WTC11 (cell line): ENCODE results near the gene IFRD2. TPM values are rescaled to one million over a fixed set of nuclear protein-coding genes. Genes with fewer than 3 reads are reported as not detected.

Experiments used
- ATAC-seq: fragments of 200-7000 bp; cut with Tn5 transposase; 2 replicates; pipeline ENCODE4 v1.10.0; 2021; ENCODE audit warnings: mild to moderate bottlenecking, moderate library complexity
- CTCF ChIA-PET: fragments of 300-600 bp; sonication (Branson Sonifier 250); formaldehyde crosslinking; loops from one replicate; lab custom pipeline; 2021; ENCODE audit warnings: antibody characterized with exemption; lab: Charles Lee
- POLR2A ChIA-PET: fragments of 350-600 bp; sonication (Branson Sonifier 250); formaldehyde crosslinking; loops from one replicate; lab custom pipeline; 2021; ENCODE audit warnings: antibody characterized with exemption; lab: Charles Lee
- DNase-seq: peaks from one replicate; pipeline ENCODE4 v3.0.0; 2021; ENCODE audit warnings: low spot score
- H3K27ac Mint-ChIP-seq: 2 replicates; pipeline ENCODE4 v1.8.0; 2021; ENCODE audit warnings: mixed read lengths
- H3K27me3 Mint-ChIP-seq: 2 replicates; pipeline ENCODE4 v1.8.0; 2021; ENCODE audit warnings: low read depth, mild to moderate bottlenecking, moderate library complexity, mixed read lengths
- H3K36me3 Mint-ChIP-seq: 2 replicates; pipeline ENCODE4 v1.8.0; 2021; ENCODE audit warnings: mixed read lengths
- H3K4me1 Mint-ChIP-seq: 2 replicates; pipeline ENCODE4 v1.8.0; 2022; ENCODE audit warnings: mixed read lengths
- H3K4me3 Mint-ChIP-seq: 2 replicates; pipeline ENCODE4 v1.8.0; 2021; ENCODE audit warnings: mild to moderate bottlenecking, moderate library complexity, mixed read lengths
- H3K9me3 Mint-ChIP-seq: 2 replicates; pipeline ENCODE4 v1.8.0; 2021; ENCODE audit warnings: mixed read lengths
- ATF1 ChIP-seq: sonication (generic); formaldehyde crosslinking; IDR thresholded peaks from 2 replicates; pipeline ENCODE4 v1.8.1; 2023; ENCODE audit warnings: mild to moderate bottlenecking, moderate library complexity, missing genetic modification reagents
- ATF2 ChIP-seq: sonication (generic); formaldehyde crosslinking; IDR thresholded peaks from 2 replicates; pipeline ENCODE4 v1.8.1; 2022; ENCODE audit warnings: low read depth, missing genetic modification reagents, borderline replicate concordance
- CREM ChIP-seq: sonication (generic); formaldehyde crosslinking; IDR thresholded peaks from 2 replicates; pipeline ENCODE4 v1.8.1; 2022; ENCODE audit warnings: mild to moderate bottlenecking, missing genetic modification reagents, moderate library complexity
- CTCF ChIP-seq: fragments of 200-600 bp; IDR thresholded peaks from 2 replicates; pipeline ENCODE4 v1.8.0; 2022; ENCODE audit warnings: antibody characterized with exemption
- EMX1 ChIP-seq: fragments of 250-450 bp; sonication (Bioruptor Pico); IDR thresholded peaks from 2 replicates; pipeline ENCODE4 v1.8.0; 2021; ENCODE audit warnings: mild to moderate bottlenecking
- ETV6 ChIP-seq: sonication (generic); formaldehyde crosslinking; IDR thresholded peaks from 2 replicates; pipeline ENCODE4 v1.8.1; 2022; ENCODE audit warnings: mild to moderate bottlenecking, missing genetic modification reagents
- HMGXB4 ChIP-seq: sonication (generic); formaldehyde crosslinking; IDR thresholded peaks from 2 replicates; pipeline ENCODE4 v1.8.1; 2023; ENCODE audit warnings: mild to moderate bottlenecking, moderate library complexity, missing genetic modification reagents
- IRF1 ChIP-seq: sonication (generic); formaldehyde crosslinking; IDR thresholded peaks from 2 replicates; pipeline ENCODE4 v1.8.0; 2023; ENCODE audit warnings: missing genetic modification reagents
- KAT7 ChIP-seq: sonication (generic); formaldehyde crosslinking; IDR thresholded peaks from 2 replicates; pipeline ENCODE4 v1.8.1; 2023; ENCODE audit warnings: missing genetic modification reagents, mild to moderate bottlenecking, borderline replicate concordance
- MYBL2 ChIP-seq: sonication (generic); formaldehyde crosslinking; IDR thresholded peaks from 2 replicates; pipeline ENCODE4 v1.8.1; 2023; ENCODE audit warnings: mild to moderate bottlenecking, moderate library complexity, missing genetic modification reagents
- NFE2L1 ChIP-seq: sonication (generic); formaldehyde crosslinking; IDR thresholded peaks from 2 replicates; pipeline ENCODE4 v1.8.1; 2023; ENCODE audit warnings: missing genetic modification reagents
- NFYB ChIP-seq: sonication (generic); formaldehyde crosslinking; conservative IDR thresholded peaks from 2 replicates; pipeline ENCODE4 v1.8.0; 2022; ENCODE audit warnings: low read depth, missing genetic modification reagents
- NR1H2 ChIP-seq: sonication (generic); formaldehyde crosslinking; IDR thresholded peaks from 2 replicates; pipeline ENCODE4 v1.9.0; 2021; ENCODE audit warnings: mild to moderate bottlenecking, moderate library complexity, missing genetic modification reagents
- STAT6 ChIP-seq: sonication (generic); formaldehyde crosslinking; conservative IDR thresholded peaks from 2 replicates; pipeline ENCODE4 v1.8.1; 2023; ENCODE audit warnings: mild to moderate bottlenecking, low read depth, missing genetic modification reagents, moderate library complexity
- TEAD1 ChIP-seq: sonication (generic); formaldehyde crosslinking; IDR thresholded peaks from 2 replicates; pipeline ENCODE4 v1.8.0; 2022; ENCODE audit warnings: mild to moderate bottlenecking, missing genetic modification reagents
- TEAD4 ChIP-seq: sonication (generic); formaldehyde crosslinking; IDR thresholded peaks from 2 replicates; pipeline ENCODE4 v1.8.0; 2022; ENCODE audit warnings: mild to moderate bottlenecking, missing genetic modification reagents
- ZBTB21 ChIP-seq: sonication (generic); formaldehyde crosslinking; IDR thresholded peaks from 2 replicates; pipeline ENCODE4 v1.8.1; 2023; ENCODE audit warnings: mild to moderate bottlenecking, missing genetic modification reagents, borderline replicate concordance
- ZNF512 ChIP-seq: sonication (generic); formaldehyde crosslinking; IDR thresholded peaks from 2 replicates; pipeline ENCODE4 v1.8.1; 2022; ENCODE audit warnings: missing genetic modification reagents, borderline replicate concordance
- total RNA-seq: library from RNA; stranded (reverse); gene quantifications from 3 replicates; pipeline ENCODE4 v1.2.3, GENCODE V29; 2021

The IFRD2 gene
- total RNA-seq, 1 experiment from 2014 or later: 92.0 TPM

- CTCF ChIA-PET: interaction anchor here (1.2 to 7.6 kb wide), 8 partner anchors 12 to 68 kb away, joined by 9 to 151 read pairs (median 58); partner anchors contain the start of genes SEMA3B and SLC38A3
- no peaks in the 10 kb centered on the region; the same call in 1 of the 2 replicates for H3K27me3 Mint-ChIP-seq
- H3K27ac Mint-ChIP-seq: no peak overlapping the region
- no peak for ATAC-seq
- DNase-seq: no peak
- H3K36me3 Mint-ChIP-seq: peaks cover 16% of the 10 kb centered on the region
- H3K4me1 Mint-ChIP-seq: peaks cover 36% of the 10 kb centered on the region
- H3K9me3 Mint-ChIP-seq: no peaks in the 10 kb centered on the region
- POLR2A ChIA-PET: interaction anchor here (0.6 to 1.0 kb wide), 2 partner anchors 66 to 405 kb away, joined by 3 read pairs; no protein-coding TSS in a partner anchor
- TF ChIP-seq STAT6 (CRISPR knock-in tag) (no peak), IRF1 (CRISPR knock-in tag) (no peak), ATF1 (CRISPR knock-in tag) (no peak)
- peak overlapping the region; percentile 64 for H3K4me3 Mint-ChIP-seq
These were observed 31.2 kb downstream of the IFRD2 start for GRCh38 chr3:50260942-50261441.

- H3K9me3 Mint-ChIP-seq: no peaks in the 10 kb centered on the region
- ATAC-seq: peak; percentile 42
- peaks cover 16% of the 10 kb centered on the region for H3K36me3 Mint-ChIP-seq
- no peaks in the 10 kb centered on the region for H3K27me3 Mint-ChIP-seq
- H3K4me3 Mint-ChIP-seq: peak overlapping the region; percentile 64
- DNase-seq: peak; percentile 94
- H3K4me1 Mint-ChIP-seq: peaks cover 31% of the 10 kb centered on the region
- POLR2A ChIA-PET: interaction anchor here (0.6 to 1.6 kb wide), 8 partner anchors 9 to 66 kb away, joined by 3 to 6 read pairs (median 4); partner anchors contain the start of genes GNAI2, HYAL3, NAA80 and SEMA3B
- no peak overlapping the region for H3K27ac Mint-ChIP-seq
- CTCF ChIA-PET: interaction anchor here (0.6 to 7.6 kb wide), 35 partner anchors 7 to 349 kb away, joined by 3 to 151 read pairs (median 5); partner anchors contain the start of genes GNAI2, HYAL1, HYAL2 and HYAL3
- TF ChIP-seq TEAD4 (CRISPR knock-in tag) (no peak), NR1H2 (no peak), ETV6 (peak; percentile 60; the same call in 1 of the 2 replicates), CREM (CRISPR knock-in tag) (peak; percentile 82; the same call in 1 of the 2 replicates), MYBL2 (CRISPR knock-in tag) (0 out of 2 replicates have a peak, but pooled peaks have one; percentile 55), ZNF512 (CRISPR knock-in tag) (no peak), ATF2 (CRISPR knock-in tag) (0 out of 2 replicates have a peak, but pooled peaks have one; percentile 23), TEAD1 (CRISPR knock-in tag) (no peak), STAT6 (CRISPR knock-in tag) (0 out of 2 replicates have a peak, but pooled peaks have one; percentile 58), NFYB (CRISPR knock-in tag) (no peak), KAT7 (no peak), NFE2L1 (peak; percentile 48; the same call in 1 of the 2 replicates), HMGXB4 (CRISPR knock-in tag) (no peak; the same call in 1 of the 2 replicates), EMX1 (CRISPR knock-in tag) (peak; percentile 50; the same call in 1 of the 2 replicates), CTCF (peak; percentile 98), ZBTB21 (CRISPR knock-in tag) (peak; percentile 41; the same call in 1 of the 2 replicates)
These were observed 31.9 kb downstream of the IFRD2 start for GRCh38 chr3:50260027-50260941.
